Fibroblast of skin of abdomen (primary cell): Measurements from ENCODE around the gene POLR2E.
A peak's percentile ranks its signal among the peaks of the same experiment; 100 is the strongest.

Source experiments
- DNase-seq: peaks from one replicate; pipeline ENCODE4 v3.0.0-alpha.2; 2013

Gene POLR2E

GRCh38 chr19:1046836-1047695 is 48.1 kb downstream of the POLR2E start:
- no peak for DNase-seq

DNA sequence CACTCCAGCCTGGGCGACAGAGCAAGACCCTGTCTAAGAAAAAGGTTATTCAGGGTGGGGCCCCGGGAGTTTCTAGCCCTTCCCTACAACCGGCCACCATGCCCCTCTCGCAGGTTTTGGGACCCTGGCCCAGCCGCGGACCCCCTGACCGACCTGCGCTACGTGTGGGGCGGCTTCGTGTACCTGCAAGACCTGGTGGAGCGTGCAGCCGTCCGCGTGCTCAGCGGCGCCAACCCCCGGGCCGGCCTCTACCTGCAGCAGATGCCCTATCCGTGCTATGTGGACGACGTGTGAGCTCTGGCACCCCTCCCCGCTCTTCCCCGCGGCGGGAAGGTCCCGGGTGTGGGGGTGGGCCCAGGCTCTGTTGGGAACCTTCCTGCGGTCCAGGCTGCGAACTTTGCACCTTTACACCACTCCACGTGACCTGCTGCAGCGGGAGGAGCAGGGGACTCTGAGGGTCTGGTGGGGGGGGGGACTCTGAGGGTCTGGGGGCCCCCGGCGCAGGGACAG is 49.0 kb downstream of the POLR2E start:
- DNase-seq, result no peak

DNA sequence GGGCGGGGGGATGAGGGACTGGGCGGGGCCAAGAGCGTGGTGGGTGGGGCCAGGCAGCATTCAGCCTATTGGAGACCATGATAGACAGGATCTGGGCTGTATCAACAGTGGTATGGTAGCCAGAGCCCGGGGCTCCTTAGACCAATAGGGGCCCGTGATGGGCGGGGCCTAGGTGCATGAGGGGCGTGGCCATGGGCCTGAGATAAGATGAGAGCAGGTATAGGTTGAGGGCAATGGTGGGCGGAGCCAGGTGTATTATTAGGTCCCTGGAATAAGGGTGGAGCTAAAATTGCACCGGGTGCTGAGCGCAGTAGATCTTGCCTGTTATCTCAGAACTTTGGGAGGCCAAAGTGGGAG is 50.0 kb downstream of the POLR2E start:
- no peak for DNase-seq

GRCh38 chr19:1042689-1043511 is 52.3 kb downstream of the POLR2E start:
- no peak for DNase-seq

GRCh38 chr19:1041835-1042685 is 53.1 kb downstream of the POLR2E start:
- DNase-seq, result no peak

- DNase-seq, result no peak
These were observed 53.8 kb downstream of the POLR2E start for GRCh38 chr19:1041272-1041834.

GRCh38 chr19:1040476-1041271 is 54.5 kb downstream of the POLR2E start:
- peak; percentile 95 for DNase-seq

GRCh38 chr19:1039646-1040475 is 55.3 kb downstream of the POLR2E start, which contains the start of gene ABCA7:
Gene ABCA7 (plus strand): TSS chr19:1040107. CDS start chr19:1041362, 1,255 bp downstream.
- DNase-seq, result peak; percentile 97

GRCh38 chr19:1038978-1039645 is 56.1 kb downstream of the POLR2E start:
- DNase-seq, result no peak

GRCh38 chr19:1037621-1038064 is 57.5 kb downstream of the POLR2E start:
- DNase-seq, result no peak
